ENCODE measurements around the gene SLC4A11. TPM values are rescaled to one million over a fixed set of nuclear protein-coding genes. Genes with fewer than 3 reads are reported as not detected.

The SLC4A11 gene
- total RNA-seq, 4 donors from 2014 or later = 2.0 to 3.3 (median 2.3) TPM

- H3K9me3 ChIP-seq = no peaks in the 10 kb centered on the region
- no peak overlapping the region for H3K27ac ChIP-seq
- ATAC-seq (no peak), DNase-seq (no peak)
- H3K4me3 ChIP-seq = no peak overlapping the region
- in situ Hi-C loops (cut with MboI; ENCODE audit: low sequenced_read_pairs in 4 of 4) = no loop called here
- intact Hi-C loops (cut with DNase I; ENCODE audit: low total_unique reads) = no loop called here
- H3K4me1 ChIP-seq = peaks cover 10% of the 10 kb centered on the region in 2 donors
- TF ChIP-seq CTCF (IDR thresholded peaks at IDR 0.05 in 4 of 5, conservative IDR thresholded peaks at IDR 0.05 in 1 of 5) (no peak), POLR2A (IDR thresholded peaks at IDR 0.05) (no peak)
- H3K36me3 ChIP-seq = no peaks in the 10 kb centered on the region
- no peaks in the 10 kb centered on the region for H3K27me3 ChIP-seq
Measured at GRCh38 chr20:3227936-3228749, 10.8 kb downstream of the SLC4A11 start.

GRCh38 chr20:3227506-3227905, 11.5 kb downstream of the SLC4A11 start:
- DNase-seq (no peak), ATAC-seq (no peak)
- Histone ChIP-seq H3K9me3 (no peaks in the 10 kb centered on the region), H3K4me1 (peaks cover 15 to 17% of the 10 kb centered on the region in 2 donors), H3K36me3 (no peaks in the 10 kb centered on the region), H3K4me3 (no peak overlapping the region), H3K27ac (no peak overlapping the region), H3K27me3 (no peaks in the 10 kb centered on the region)
- intact Hi-C loops (cut with DNase I; ENCODE audit: low total_unique reads) (no loop called here), in situ Hi-C loops (cut with MboI; ENCODE audit: low sequenced_read_pairs in 4 of 4) (no loop called here)
- no peak for TF ChIP-seq POLR2A (IDR thresholded peaks at IDR 0.05)
- TF ChIP-seq CTCF (IDR thresholded peaks at IDR 0.05 in 4 of 5, conservative IDR thresholded peaks at IDR 0.05 in 1 of 5) = no peak

- intact Hi-C loops (cut with DNase I; ENCODE audit: low total_unique reads) = no loop called here
- Histone ChIP-seq H3K36me3 (no peaks in the 10 kb centered on the region), H3K27me3 (no peaks in the 10 kb centered on the region), H3K27ac (no peak overlapping the region), H3K4me3 (no peak overlapping the region), H3K4me1 (peaks cover 19 to 22% of the 10 kb centered on the region in 2 donors), H3K9me3 (no peaks in the 10 kb centered on the region)
- in situ Hi-C loops (cut with MboI; ENCODE audit: low sequenced_read_pairs in 4 of 4) = no loop called here
- ATAC-seq (no peak), DNase-seq (no peak)
- no peak for TF ChIP-seq POLR2A (IDR thresholded peaks at IDR 0.05)
- no peak for TF ChIP-seq CTCF (IDR thresholded peaks at IDR 0.05 in 4 of 5, conservative IDR thresholded peaks at IDR 0.05 in 1 of 5)
Measured at GRCh38 chr20:3226864-3227263, 12.1 kb downstream of the SLC4A11 start.

- ATAC-seq = no peak
- no peaks in the 10 kb centered on the region for H3K9me3 ChIP-seq
- intact Hi-C loops (cut with DNase I; ENCODE audit: low total_unique reads) = no loop called here
- no peaks in the 10 kb centered on the region for H3K36me3 ChIP-seq
- no peaks in the 10 kb centered on the region for H3K27me3 ChIP-seq
- in situ Hi-C loops (cut with MboI; ENCODE audit: low sequenced_read_pairs in 4 of 4) = no loop called here
- TF ChIP-seq POLR2A (IDR thresholded peaks at IDR 0.05) (no peak), CTCF (IDR thresholded peaks at IDR 0.05 in 4 of 5, conservative IDR thresholded peaks at IDR 0.05 in 1 of 5) (no peak)
- DNase-seq = no peak
- H3K27ac ChIP-seq = no peak overlapping the region
- peaks cover 27% of the 10 kb centered on the region in 2 donors for H3K4me1 ChIP-seq
- no peak overlapping the region for H3K4me3 ChIP-seq
Measured at GRCh38 chr20:3226093-3226492, 12.9 kb downstream of the SLC4A11 start.

All from gastrocnemius medialis (tissue), 4 donors.